Limb (tissue), 2 donors: ENCODE results near the gene HAUS8.
A peak's percentile ranks its signal among the peaks of the same experiment; 100 is the strongest.
"Not testable (repeated sequence)": the region's sequence is repeated elsewhere in the genome, so short reads cannot be mapped to it uniquely, and the experiment has no call there.

Experiments used
- DNase-seq, 2 donors: peaks; one replicate each; pipeline ENCODE4 v3.0.0-alpha.2; 2016; ENCODE audit errors: extremely low spot score in 2 of 2

Gene HAUS8

DNA sequence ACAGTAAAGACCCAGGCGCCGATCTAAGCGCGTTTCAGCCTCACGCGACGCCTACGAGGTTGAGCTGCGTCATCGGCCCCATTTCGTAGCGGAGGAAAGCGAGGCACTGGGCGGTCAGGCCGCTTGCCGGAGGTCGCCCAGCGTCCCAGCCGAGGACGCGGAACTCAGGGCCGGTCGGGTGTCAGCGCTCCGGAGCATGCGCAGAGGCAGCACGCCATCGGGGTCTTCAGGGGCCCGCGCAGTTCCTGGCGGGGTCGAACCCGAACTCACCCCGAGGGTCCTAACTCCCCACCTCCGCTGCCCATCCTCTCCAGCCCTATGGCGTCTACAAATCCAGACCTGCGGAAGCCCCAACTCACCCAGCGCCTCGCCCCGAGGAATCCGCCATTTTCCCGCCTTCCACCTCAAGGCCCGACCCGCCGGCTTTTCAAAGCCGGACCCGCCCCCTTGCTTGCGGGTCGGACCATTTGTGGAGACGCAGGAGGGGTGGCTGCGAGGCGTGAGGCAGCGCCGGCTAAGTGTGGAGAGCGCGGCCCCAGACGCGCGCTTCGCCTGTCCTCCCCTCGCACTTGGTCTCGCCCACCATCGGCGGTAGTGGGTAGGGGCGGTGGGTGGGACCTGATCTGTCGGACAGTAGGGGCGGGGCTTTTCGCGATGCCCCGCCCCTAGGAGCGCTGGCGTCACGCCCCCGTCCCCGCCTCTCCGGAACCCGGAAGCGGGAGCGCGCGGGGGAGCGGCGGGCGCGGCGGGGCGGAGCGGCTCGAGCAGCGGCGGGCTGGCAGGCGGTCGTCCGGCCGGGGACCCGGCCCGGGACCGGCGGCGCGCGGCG, at the start of gene HAUS8, which contains the start of gene MYO9B:
Gene HAUS8, minus strand, starts transcription at position 418 of the 829 bp plus-strand sequence. Its CDS starts 30 bp downstream, at position 388.
Gene MYO9B, plus strand, starts transcription at position 743 of the 829 bp plus-strand sequence. CDS start 25,941 bp downstream, outside the sequence.
- peak; percentile 99 to 100 for DNase-seq

GRCh38 chr19:17124025-17124424, 48.8 kb upstream of the HAUS8 start:
- no peak for DNase-seq

DNA sequence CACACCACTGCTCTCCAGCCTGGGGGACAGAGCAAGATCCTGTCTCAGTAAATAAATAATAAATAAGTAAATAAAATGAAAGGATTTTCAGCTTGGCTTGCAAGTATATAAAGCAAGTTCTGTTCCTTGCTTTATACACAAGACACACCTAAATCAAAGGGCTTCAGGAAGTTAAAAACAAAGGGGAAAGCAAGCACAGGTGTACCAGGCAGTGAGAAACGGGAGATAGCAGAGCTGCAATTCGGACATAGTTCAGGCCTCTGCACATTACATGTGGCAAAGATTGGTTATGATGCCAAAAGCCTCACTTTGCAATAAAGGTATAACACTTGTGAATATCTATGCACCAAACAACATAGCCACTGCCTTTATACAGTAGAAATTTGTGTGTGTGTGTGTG, 47.8 kb upstream of the HAUS8 start:
- no peak for DNase-seq

- DNase-seq = no peak
Measured at GRCh38 chr19:17121736-17122293, 46.6 kb upstream of the HAUS8 start.

DNA sequence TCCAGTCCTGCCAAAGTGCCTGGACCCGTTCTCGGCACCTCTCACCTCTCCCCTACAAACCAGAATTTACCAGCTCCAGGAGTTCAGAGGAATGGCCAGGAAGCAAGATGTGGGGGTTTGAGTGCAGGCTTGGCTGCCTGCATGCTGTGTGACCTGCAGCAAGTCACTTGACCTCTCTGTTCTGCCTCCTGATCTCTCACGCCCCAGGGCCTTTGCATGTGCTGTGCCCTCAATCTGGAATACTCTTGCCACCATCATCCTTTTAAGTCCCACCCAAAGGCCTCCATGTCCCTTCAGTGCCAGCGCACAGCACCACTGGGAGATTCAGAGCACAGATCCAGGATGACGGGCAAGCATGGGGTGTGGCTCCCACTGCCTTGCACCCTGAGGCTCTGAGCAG, 43.7 kb upstream of the HAUS8 start:
- DNase-seq = no peak

- DNase-seq = no peak
Measured at GRCh38 chr19:17116996-17117702, 41.9 kb upstream of the HAUS8 start.

DNA sequence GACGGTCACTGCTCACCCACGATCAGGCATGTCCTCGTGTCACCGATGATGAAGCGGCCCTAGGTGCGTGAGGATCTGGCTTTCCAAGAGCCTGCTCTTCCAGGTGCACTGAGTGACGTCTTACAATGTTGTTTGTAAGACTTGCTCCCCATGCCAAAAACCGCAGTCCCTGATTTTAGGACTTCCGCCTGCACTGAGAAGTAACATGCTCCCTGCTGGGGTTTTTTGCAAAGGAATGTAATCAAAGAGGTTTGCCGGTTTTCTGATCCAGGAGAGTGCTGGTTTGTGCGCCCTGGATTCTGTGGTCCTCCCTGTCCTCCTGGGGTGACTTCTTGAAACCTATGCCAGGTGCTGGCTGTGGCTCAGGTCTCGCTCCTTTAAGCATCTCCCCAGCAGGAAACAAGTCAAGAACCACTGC, 39.2 kb upstream of the HAUS8 start:
- no peak for DNase-seq

GRCh38 chr19:17113127-17113785, 38.0 kb upstream of the HAUS8 start:
- no peak for DNase-seq

DNA sequence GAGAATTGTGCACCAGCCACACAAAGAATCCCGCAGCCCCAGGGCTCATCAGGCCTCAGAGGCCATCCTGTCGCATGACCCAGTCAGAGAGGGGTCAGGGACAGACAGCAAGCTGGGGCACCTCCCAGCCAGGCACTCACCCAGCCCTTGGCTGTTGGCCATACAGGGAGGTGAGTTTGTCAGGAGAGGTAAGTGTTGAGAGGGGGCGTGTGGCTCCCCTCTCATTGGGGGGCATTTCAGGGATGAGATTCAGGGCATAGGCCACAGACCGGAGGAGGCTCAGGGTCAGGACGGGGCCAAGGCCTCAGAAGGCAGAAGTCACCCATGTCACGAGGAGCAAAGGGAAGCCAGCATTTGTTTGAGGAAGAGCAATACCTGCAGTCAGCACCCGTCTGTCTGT, 37.4 kb upstream of the HAUS8 start:
- DNase-seq = no peak

- no peak for DNase-seq
Measured at GRCh38 chr19:17112271-17112670, 37.0 kb upstream of the HAUS8 start.

DNA sequence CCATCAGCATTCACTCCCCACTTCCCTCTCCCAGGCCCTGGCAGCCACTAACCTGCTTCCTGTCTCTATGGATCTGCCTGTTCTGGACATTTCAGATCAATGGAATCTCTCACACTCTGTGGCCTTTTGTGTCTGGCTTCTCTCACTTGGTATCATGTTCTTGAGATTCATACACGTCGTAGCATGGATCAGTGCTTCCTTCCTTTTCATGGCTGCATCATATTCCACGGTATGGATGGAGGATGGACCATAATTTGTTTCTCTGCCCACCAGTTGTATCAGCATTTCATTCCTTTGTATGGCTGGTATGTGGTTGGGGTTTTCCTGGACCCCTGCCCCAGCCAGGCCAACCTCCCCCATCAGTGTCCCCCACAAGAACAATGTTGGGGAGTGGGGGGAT, 36.5 kb upstream of the HAUS8 start:
- DNase-seq = no peak

DNA sequence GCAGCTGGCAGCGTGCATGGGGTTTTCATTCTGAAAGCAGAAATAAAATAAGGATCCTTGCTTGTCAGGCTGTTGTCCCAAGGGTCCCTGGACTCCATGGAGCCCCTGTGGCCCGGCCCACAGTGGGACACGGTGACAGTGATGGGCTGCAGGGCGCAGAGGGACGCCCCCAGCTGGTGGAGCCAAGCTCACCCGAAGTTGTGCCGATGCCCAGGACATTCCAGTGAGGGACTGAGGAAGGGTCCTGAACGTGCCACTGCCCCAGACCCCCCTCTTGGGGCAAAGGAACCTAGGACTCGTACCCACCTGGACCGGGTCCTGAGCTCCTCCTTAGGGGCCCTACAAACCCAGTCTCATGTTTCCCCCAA, 35.3 kb upstream of the HAUS8 start:
- DNase-seq = no peak

DNA sequence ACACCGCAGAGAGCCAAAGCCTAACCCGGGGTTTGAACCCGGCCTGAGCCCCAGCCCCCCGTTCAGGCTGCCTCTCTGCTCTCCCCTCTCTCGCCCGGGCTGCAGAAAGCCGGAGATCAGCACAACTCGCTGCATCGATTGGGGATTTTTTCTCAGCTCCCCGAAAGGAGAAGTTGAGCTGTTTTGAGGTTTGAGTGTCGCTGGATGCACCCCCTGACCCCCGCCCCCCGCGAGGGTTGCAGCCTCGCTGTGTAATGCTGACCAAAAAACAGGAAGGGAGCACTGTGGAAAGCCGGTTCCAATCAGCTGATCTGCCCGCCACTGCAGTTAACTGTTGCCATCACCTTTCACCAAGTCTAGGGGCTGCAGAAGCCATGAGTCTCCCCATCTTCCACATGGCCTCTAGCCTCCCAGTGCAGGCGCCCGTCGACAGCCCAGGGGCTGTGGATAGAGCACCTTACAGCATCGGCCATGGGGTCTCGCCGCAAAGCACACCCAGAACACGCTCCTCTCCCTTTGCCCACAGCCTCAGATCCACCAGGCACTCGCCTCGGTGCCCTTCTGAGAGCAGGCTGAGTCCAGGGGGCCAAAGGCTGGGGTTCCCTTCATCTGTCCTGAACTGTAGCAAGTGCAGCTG, 34.8 kb upstream of the HAUS8 start:
- no peak for DNase-seq

DNA sequence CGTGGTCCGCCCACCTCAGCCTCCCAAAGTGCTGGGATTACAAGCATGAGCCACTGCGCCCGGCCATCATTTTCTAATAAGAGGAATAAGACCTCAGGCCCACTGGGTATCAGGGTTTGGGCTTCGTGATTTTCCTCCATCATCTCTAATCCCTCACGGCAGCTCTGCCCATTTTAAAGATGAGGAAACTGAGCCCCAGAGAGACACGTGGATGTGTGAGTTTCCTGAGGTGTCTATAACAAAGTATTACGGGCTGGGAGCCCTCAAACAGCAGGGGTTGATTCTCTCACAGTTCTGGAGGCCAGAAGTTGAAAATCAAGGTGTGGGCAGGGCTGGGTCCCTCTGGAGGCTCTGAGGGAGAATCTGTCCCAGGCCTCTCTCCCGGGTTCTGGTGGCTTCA, 34.0 kb upstream of the HAUS8 start:
- DNase-seq = no peak

DNA sequence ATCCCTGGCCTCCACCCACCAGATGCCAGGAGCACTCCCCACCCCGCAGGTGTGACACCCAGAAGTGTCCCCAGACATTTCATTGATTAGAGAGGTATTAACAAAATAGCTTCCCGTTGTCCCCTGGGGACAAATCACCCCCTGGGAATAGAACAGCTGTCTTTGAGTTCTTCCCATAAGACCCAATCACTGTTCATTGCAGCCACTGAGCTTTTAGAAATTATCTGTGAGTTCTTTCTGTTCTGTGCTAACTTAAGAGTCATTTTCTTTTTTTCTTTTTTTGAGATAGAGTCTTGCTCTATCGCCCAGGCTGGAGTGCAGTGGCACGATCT, 33.2 kb upstream of the HAUS8 start:
- no peak for DNase-seq

DNA sequence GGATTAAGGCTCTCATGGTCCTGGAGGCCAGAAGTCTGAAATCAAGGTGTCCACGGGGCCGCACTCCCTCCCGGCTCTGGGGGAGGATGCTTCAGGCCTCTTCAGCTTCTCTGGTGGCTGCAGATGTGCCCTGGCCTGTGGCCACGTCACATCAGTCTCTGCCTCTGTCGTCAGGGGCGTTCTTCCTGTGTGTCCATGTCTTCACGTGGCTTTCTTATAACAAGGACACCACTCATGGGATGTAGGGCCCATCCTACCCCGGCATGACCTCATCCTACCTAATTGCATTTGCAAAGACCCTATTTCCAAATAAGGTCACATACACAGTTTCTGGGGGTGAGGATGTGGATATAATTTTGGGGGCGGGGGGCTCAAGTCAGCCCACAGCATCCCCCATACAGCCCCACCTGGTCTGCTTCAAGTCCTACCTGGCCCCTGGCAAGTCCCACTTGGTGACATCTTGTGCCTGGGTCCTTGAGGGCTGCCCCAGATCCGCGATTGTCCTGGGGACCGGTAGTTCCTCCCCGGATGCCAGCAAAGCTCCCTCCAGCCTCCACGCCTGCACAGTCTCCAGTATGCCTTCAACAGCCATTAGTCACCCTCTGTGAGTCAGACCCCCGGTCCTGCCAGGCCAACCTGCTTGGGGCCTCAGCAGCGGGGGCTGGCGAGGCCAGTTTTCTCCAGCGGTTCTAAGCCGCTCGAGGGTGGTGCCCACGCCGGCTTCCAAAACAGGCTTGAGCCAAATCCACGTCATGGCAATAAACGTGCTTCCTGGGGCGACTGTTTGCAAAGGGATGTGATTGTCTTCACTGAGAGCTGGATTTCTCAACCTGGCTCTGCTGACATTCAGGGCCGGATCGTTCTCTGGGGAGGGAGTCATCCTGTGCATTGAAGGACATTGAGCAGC, 32.5 kb upstream of the HAUS8 start:
- no peak for DNase-seq

- not testable (repeated sequence) for DNase-seq
Measured at GRCh38 chr19:17106964-17107363, 31.7 kb upstream of the HAUS8 start.

- no peak for DNase-seq
Measured at GRCh38 chr19:17105556-17105955, 30.3 kb upstream of the HAUS8 start.

GRCh38 chr19:17104679-17105078, 29.4 kb upstream of the HAUS8 start:
- no peak for DNase-seq

- DNase-seq = no peak
Measured at GRCh38 chr19:17103177-17103576, 27.9 kb upstream of the HAUS8 start.
